HEK293T (cell line): ENCODE data around the gene TARBP2.

Experiments
- BHLHE40 ChIP-seq: fragments of 450-650 bp; IDR thresholded peaks from 2 replicates; pipeline ENCODE4 v1.6.1; 2016; ENCODE audit warnings: mild to moderate bottlenecking, moderate library complexity, borderline replicate concordance
- ELF4 ChIP-seq: fragments of 450-650 bp; IDR thresholded peaks from 2 replicates; pipeline ENCODE4 v1.6.1; 2017; ENCODE audit warnings: antibody characterized with exemption
- FOXA1 ChIP-seq: fragments of 450-650 bp; IDR thresholded peaks from 2 replicates; pipeline ENCODE4 v1.6.1; 2016; ENCODE audit warnings: mild to moderate bottlenecking
- FOXK2 ChIP-seq: fragments of 450-650 bp; IDR thresholded peaks from 2 replicates; pipeline ENCODE4 v1.6.1; 2016; ENCODE audit warnings: mild to moderate bottlenecking
- FOXM1 ChIP-seq: fragments of 450-650 bp; IDR thresholded peaks from 2 replicates; pipeline ENCODE4 v1.6.1; 2017; ENCODE audit warnings: mild to moderate bottlenecking, borderline replicate concordance
- HDGF ChIP-seq: fragments of 450-650 bp; IDR thresholded peaks from 2 replicates; pipeline ENCODE4 v1.6.1; 2017; ENCODE audit warnings: antibody characterized with exemption, borderline replicate concordance
- L3MBTL2 ChIP-seq: fragments of 450-650 bp; conservative IDR thresholded peaks from 2 replicates; pipeline ENCODE4 v1.6.1; 2016; ENCODE audit warnings: mild to moderate bottlenecking
- NFRKB ChIP-seq: fragments of 450-650 bp; IDR thresholded peaks from 2 replicates; pipeline ENCODE4 v1.6.1; 2016; ENCODE audit warnings: mild to moderate bottlenecking, moderate library complexity
- SP1 ChIP-seq: fragments of 450-650 bp; IDR thresholded peaks from 2 replicates; pipeline ENCODE4 v1.6.1; 2017
- TARDBP ChIP-seq: fragments of 450-650 bp; IDR thresholded peaks from 2 replicates; pipeline ENCODE4 v1.6.1; 2016
- ZNF384 ChIP-seq: fragments of 450-650 bp; IDR thresholded peaks from 2 replicates; pipeline ENCODE4 v1.6.1; 2016
- TF ChIP-seq, protein P1 (sequence below): fragments of 450-650 bp; IDR thresholded peaks from 2 replicates; pipeline ENCODE4 v1.6.1; 2016

DNA sequence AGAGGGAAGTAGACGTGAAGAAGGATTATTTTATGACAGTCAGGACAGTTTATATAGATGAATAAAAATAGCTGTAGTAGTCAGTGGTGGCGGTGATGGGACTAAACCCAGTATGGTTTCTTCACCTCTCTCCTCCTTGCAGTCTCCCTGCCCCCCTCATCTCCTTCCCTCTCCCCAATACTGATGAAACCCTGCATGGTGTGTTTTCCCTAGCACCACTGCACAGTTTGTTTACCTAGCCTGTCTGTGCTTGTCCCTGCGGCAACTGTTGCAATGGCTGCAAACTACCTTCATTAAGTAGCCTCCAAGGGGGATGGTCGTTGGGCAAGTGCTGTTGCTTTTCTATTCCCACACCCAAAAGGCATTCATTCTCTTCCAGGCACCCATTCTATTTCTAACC lies 34.4 kb upstream of the TARBP2 start:
- no peak for TF ChIP-seq ZNF384
- TF ChIP-seq FOXK2 = no peak
- TF ChIP-seq, protein P1, sequence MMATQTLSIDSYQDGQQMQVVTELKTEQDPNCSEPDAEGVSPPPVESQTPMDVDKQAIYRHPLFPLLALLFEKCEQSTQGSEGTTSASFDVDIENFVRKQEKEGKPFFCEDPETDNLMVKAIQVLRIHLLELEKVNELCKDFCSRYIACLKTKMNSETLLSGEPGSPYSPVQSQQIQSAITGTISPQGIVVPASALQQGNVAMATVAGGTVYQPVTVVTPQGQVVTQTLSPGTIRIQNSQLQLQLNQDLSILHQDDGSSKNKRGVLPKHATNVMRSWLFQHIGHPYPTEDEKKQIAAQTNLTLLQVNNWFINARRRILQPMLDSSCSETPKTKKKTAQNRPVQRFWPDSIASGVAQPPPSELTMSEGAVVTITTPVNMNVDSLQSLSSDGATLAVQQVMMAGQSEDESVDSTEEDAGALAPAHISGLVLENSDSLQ = no peak
- TF ChIP-seq HDGF = no peak
- TF ChIP-seq FOXM1 = no peak
- TF ChIP-seq TARDBP = no peak
- no peak for TF ChIP-seq FOXA1
- TF ChIP-seq BHLHE40 = no peak
- TF ChIP-seq ELF4 = no peak
- TF ChIP-seq L3MBTL2 = no peak
- TF ChIP-seq NFRKB = no peak
- no peak for TF ChIP-seq SP1
